ENCODE measurements around the gene KRTAP12-1.
A peak's percentile ranks its signal among the peaks of the same experiment; 100 is the strongest.

The KRTAP12-1 gene

GRCh38 chr21:44681861-44682579 is at the start of gene KRTAP12-1:
Gene KRTAP12-1, minus strand, starts transcription at chr21:44682163. Its CDS starts 40 bp downstream, at chr21:44682123.
- DNase-seq: peak; percentile 43

GRCh38 chr21:44730951-44731579 is 49.1 kb upstream of the KRTAP12-1 start:
- no peak for DNase-seq

GRCh38 chr21:44730028-44730395 is 48.0 kb upstream of the KRTAP12-1 start:
- no peak for DNase-seq

- DNase-seq: peak; percentile 43
Observed at GRCh38 chr21:44729336-44730027, 47.5 kb upstream of the KRTAP12-1 start.

- DNase-seq: peak; percentile 45
Observed at GRCh38 chr21:44728716-44729115, 46.8 kb upstream of the KRTAP12-1 start.

GRCh38 chr21:44727757-44728156 is 45.8 kb upstream of the KRTAP12-1 start:
- no peak for DNase-seq

GRCh38 chr21:44727321-44727720 is 45.4 kb upstream of the KRTAP12-1 start:
- peak; percentile 46 for DNase-seq

- peak; percentile 38 for DNase-seq
Observed at GRCh38 chr21:44726826-44727225, 44.9 kb upstream of the KRTAP12-1 start.

- DNase-seq: peak; percentile 46
Observed at GRCh38 chr21:44724926-44725325, 43.0 kb upstream of the KRTAP12-1 start.

- DNase-seq: peak; percentile 52
Observed at GRCh38 chr21:44724196-44724595, 42.2 kb upstream of the KRTAP12-1 start.

- DNase-seq: peak; percentile 63
Observed at GRCh38 chr21:44723177-44724131, 41.5 kb upstream of the KRTAP12-1 start.

GRCh38 chr21:44722731-44723130 is 40.8 kb upstream of the KRTAP12-1 start:
- DNase-seq: peak; percentile 50

GRCh38 chr21:44720170-44720569 is 38.2 kb upstream of the KRTAP12-1 start:
- peak; percentile 9 for DNase-seq

- DNase-seq: peak; percentile 38
Observed at GRCh38 chr21:44718571-44718970, 36.6 kb upstream of the KRTAP12-1 start.

- no peak for DNase-seq
Observed at GRCh38 chr21:44718093-44718492, 36.1 kb upstream of the KRTAP12-1 start.

- no peak for DNase-seq
Observed at GRCh38 chr21:44716984-44717383, 35.0 kb upstream of the KRTAP12-1 start.

GRCh38 chr21:44714905-44715304 is 32.9 kb upstream of the KRTAP12-1 start:
- peak; percentile 36 for DNase-seq

- peak; percentile 51 for DNase-seq
Observed at GRCh38 chr21:44713846-44714245, 31.9 kb upstream of the KRTAP12-1 start.

- DNase-seq: peak; percentile 27
Observed at GRCh38 chr21:44713130-44713529, 31.2 kb upstream of the KRTAP12-1 start.

- peak; percentile 31 for DNase-seq
Observed at GRCh38 chr21:44712203-44713028, 30.5 kb upstream of the KRTAP12-1 start.

- DNase-seq: peak; percentile 57
Observed at GRCh38 chr21:44711327-44712202, 29.6 kb upstream of the KRTAP12-1 start, which contains the start of gene TSPEAR. Gene TSPEAR, minus strand, starts transcription at chr21:44711572. Its CDS starts 58 bp downstream, at chr21:44711514.
